B cell (primary cell): ENCODE measurements around the gene CEP68. TPM values are rescaled to one million over a fixed set of nuclear protein-coding genes. Genes with fewer than 3 reads are reported as not detected.
A peak's percentile ranks its signal among the peaks of the same experiment; 100 is the strongest.

Experiments
- ATAC-seq: fragments of 200-7000 bp; cut with Tn5 transposase; one replicate; pipeline ENCODE4 v1.10.0; 2021; ENCODE audit warnings: low read depth, mild to moderate bottlenecking, moderate number of reproducible peaks, moderate library complexity
- CTCF ChIA-PET: fragments of 350-600 bp; sonication (Branson Sonifier 250); formaldehyde crosslinking; loops from one replicate; lab custom pipeline; 2021; ENCODE audit warnings: antibody characterized with exemption, inconsistent platforms; lab: Charles Lee
- POLR2A ChIA-PET: fragments of 350-600 bp; sonication (Branson Sonifier 250); formaldehyde crosslinking; loops from one replicate; lab custom pipeline; 2021; ENCODE audit warnings: antibody characterized with exemption; lab: Charles Lee
- DNase-seq: peaks from one replicate; pipeline ENCODE4 v3.0.0; 2013
- H2AFZ ChIP-seq: 2 replicates; pipeline ENCODE4 v1.6.1; 2012; ENCODE audit warnings: mild to moderate bottlenecking, low read depth, low read length; ENCODE audit not compliant: insufficient read depth, poor library complexity, severe bottlenecking
- H3K27ac ChIP-seq, 2 donors: 1 replicate in 1 of 2; 2 replicates in 1 of 2; pipeline ENCODE4 v1.5.1; 2012 to 2013; ENCODE audit warnings: low read length in 2 of 2, mild to moderate bottlenecking in 2 of 2, moderate library complexity in 1 of 2
- H3K27me3 ChIP-seq, 4 experiments: fragments of 200-600 bp in 1 of 4; sonication (generic) in 1 of 4; replicated peaks in 1 of 4; 1 replicate in 2 of 4; 2 replicates in 2 of 4; pipeline versions ENCODE4 v1.6.1 to v1.7.0; 2013 to 2016; ENCODE audit warnings: low read length in 3 of 4, mild to moderate bottlenecking in 2 of 4, mixed read lengths in 1 of 4, moderate library complexity in 1 of 4; ENCODE audit not compliant: insufficient read depth in 4 of 4, control insufficient read depth in 3 of 4; ENCODE audit errors: control extremely low read depth in 1 of 4
- H3K36me3 ChIP-seq, 2 experiments: replicated peaks in 1 of 2; 1 replicate in 1 of 2; 2 replicates in 1 of 2; pipeline versions ENCODE4 v1.6.1 to v1.7.1; 2013; ENCODE audit warnings: low read length in 1 of 2; ENCODE audit not compliant: insufficient read depth in 2 of 2, control insufficient read depth in 1 of 2; ENCODE audit errors: control extremely low read depth in 1 of 2, extremely low read depth in 1 of 2
- H3K4me1 ChIP-seq, 2 donors: fragments of 200-600 bp in 1 of 2; sonication (generic) in 1 of 2; 1 replicate in 1 of 2; 2 replicates in 1 of 2; pipeline versions ENCODE4 v1.5.1 to v1.6.1; 2013 to 2017; ENCODE audit warnings: low read length in 2 of 2; ENCODE audit not compliant: control insufficient read depth in 2 of 2, insufficient read depth in 2 of 2
- H3K4me2 ChIP-seq: replicated peaks from 2 replicates; pipeline ENCODE3; 2012; ENCODE audit warnings: mild to moderate bottlenecking, low read depth, low read length; ENCODE audit not compliant: poor library complexity, severe bottlenecking
- H3K4me3 ChIP-seq, 5 experiments: fragments of 200-600 bp in 1 of 5; sonication (generic) in 1 of 5; 1 replicate in 3 of 5; 2 replicates in 2 of 5; pipeline versions ENCODE4 v1.5.1 to v1.7.0; 2011 to 2016; ENCODE audit warnings: low read length in 4 of 5, mild to moderate bottlenecking in 4 of 5, low read depth in 2 of 5, control low read depth in 1 of 5, moderate library complexity in 1 of 5; ENCODE audit not compliant: insufficient read depth in 1 of 5; ENCODE audit errors: control extremely low read depth in 1 of 5, extremely low read depth in 1 of 5
- H3K79me2 ChIP-seq: fragments of 200-600 bp; sonication (generic); one replicate; pipeline ENCODE4 v1.6.0; 2016; ENCODE audit warnings: low read length; ENCODE audit not compliant: control insufficient read depth, insufficient read depth
- H3K9ac ChIP-seq: fragments of 200-600 bp; sonication (generic); 2 replicates; pipeline ENCODE4 v1.6.1; 2017; ENCODE audit warnings: mild to moderate bottlenecking, low read length, moderate library complexity
- H3K9me3 ChIP-seq, 3 donors: one replicate each; pipeline versions ENCODE4 v1.6.1 to v1.7.1; 2013; ENCODE audit warnings: low read length in 2 of 3; ENCODE audit not compliant: control insufficient read depth in 2 of 3, insufficient read depth in 1 of 3; ENCODE audit errors: control extremely low read depth in 1 of 3
- H4K20me1 ChIP-seq: 2 replicates; pipeline ENCODE4 v1.6.0; 2012; ENCODE audit warnings: mild to moderate bottlenecking, low read length; ENCODE audit not compliant: insufficient read depth, control insufficient read depth, poor library complexity, severe bottlenecking
- H3K27ac Mint-ChIP-seq: one replicate; pipeline ENCODE4 v1.8.0; 2021; ENCODE audit warnings: mixed read lengths
- H3K27me3 Mint-ChIP-seq: one replicate; pipeline ENCODE4 v1.8.0; 2021; ENCODE audit warnings: mixed read lengths
- H3K4me1 Mint-ChIP-seq: one replicate; pipeline ENCODE4 v1.8.0; 2021; ENCODE audit warnings: mixed read lengths
- H3K4me3 Mint-ChIP-seq: one replicate; pipeline ENCODE4 v1.8.0; 2021; ENCODE audit warnings: mixed read lengths
- H3K9me3 Mint-ChIP-seq: one replicate; pipeline ENCODE4 v1.8.0; 2022; ENCODE audit warnings: mixed read lengths; ENCODE audit not compliant: insufficient read depth
- EZH2 ChIP-seq: IDR thresholded peaks from 2 replicates; pipeline ENCODE4 v1.6.1; 2012; ENCODE audit warnings: borderline replicate concordance, low read depth, mild to moderate bottlenecking, moderate library complexity, low read length; ENCODE audit not compliant: insufficient read depth, poor library complexity, severe bottlenecking
- WGBS: methylation state at CpG from one replicate; pipeline ENCODE4 v1.1.5; 2013; ENCODE audit warnings: missing lambda C conversion rate; ENCODE audit not compliant: insufficient coverage; 5-methylcytosine and 5-hydroxymethylcytosine counted together
- intact Hi-C: fragments of 100-400 bp; cut with micrococcal nuclease; formaldehyde crosslinking; loops from one replicate; pipeline ENCODE4 v1.10.0; 2022
- polyA plus RNA-seq: library from polyadenylated mRNA; depleted of rRNA; stranded (reverse); fragments of >200 nt; gene quantifications from 2 replicates; pipeline ENCODE4 v1.2.3, GENCODE V29; 2012
- total RNA-seq, 2 donors: library from RNA; stranded (reverse); fragments of 120-200 nt in 1 of 2; gene quantifications; 1 replicate in 1 of 2; 2 replicates in 1 of 2; pipeline versions ENCODE4 v1.2.3 to v1.2.4, GENCODE V29; 2013 to 2022
- TF ChIP-seq, protein P1 (sequence below): fragments of 200-600 bp; IDR thresholded peaks from one replicate; pipeline ENCODE4 v1.8.0; 2022; ENCODE audit warnings: antibody characterized with exemption, mild to moderate bottlenecking

The CEP68 gene
- total and polyA plus RNA-seq, 2 donors (not counting 1 experiment from before 2014, with no cell fraction given), result 11.0 to 32.0 TPM

DNA sequence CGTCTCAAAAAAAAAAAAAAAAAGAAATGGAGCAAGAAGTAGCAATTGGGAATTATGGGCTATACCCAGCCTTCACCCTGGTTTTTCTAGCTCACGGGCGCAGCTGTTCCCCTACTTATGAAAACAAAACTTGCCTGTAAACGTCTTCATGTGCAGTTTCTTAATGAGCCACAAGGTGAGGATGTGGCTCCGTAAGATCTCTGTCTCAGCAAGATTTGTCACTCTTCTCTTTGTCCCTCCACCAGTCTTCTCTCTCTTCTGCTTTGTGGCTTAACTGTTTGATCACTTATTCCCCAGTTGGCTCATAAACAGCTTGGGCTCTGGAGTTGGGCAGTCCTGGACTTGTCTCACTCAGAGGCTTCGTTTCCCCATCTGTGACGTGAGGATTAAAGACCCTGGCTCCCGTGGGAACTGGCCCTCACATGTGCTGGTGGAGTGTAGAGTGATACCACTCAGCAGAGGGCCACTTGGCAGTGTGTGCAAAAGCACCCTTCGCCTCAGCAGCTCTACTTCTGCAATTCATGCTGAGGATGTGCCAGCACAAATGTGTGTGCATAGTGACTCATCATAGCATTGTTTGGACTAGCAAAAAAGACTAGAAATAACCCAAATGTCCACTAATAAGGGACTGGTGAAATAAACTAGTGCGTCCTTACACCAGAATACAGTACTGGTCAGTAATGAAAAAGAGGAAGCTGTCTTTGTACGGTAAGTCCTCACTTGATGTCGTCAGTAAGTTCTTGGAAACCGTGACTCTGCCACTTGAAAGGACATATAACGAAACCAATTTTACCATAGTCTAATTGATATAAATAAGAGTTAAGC is 8.7 kb downstream of the CEP68 start:
- Histone ChIP-seq H3K9ac (no peak overlapping the region), H3K27ac (peak overlapping the region; percentile 20 to 54), H3K79me2 (peaks cover 40% of the 10 kb centered on the region), H2AFZ (peak overlapping the region; percentile 26), H3K4me3 (peak overlapping the region in 1 of 5 experiments; percentile 19), H3K4me2 (peak overlapping the region; percentile 61), H3K9me3 (no peaks in the 10 kb centered on the region), H4K20me1 (peaks cover 17% of the 10 kb centered on the region), H3K4me1 (peaks cover 13 to 26% of the 10 kb centered on the region in 2 donors), H3K27me3 (no peaks in the 10 kb centered on the region), H3K36me3 (peaks cover 0 to 8% of the 10 kb centered on the region in 2 experiments)
- ChIA-PET POLR2A (interaction anchor here (0.5 to 2.1 kb wide), 8 partner anchors 9 to 491 kb away, joined by 3 to 21 read pairs (median 4); partner anchors contain the start of genes ACTR2, CEP68 and RAB1A), CTCF (interaction anchor here (0.6 to 4.9 kb wide), 40 partner anchors 10 to 735 kb away, joined by 3 to 96 read pairs (median 4); partner anchors contain the start of genes CEP68 and RAB1A)
- DNase-seq (peak; percentile 88), ATAC-seq (peak; percentile 88)
- peak overlapping the region; percentile 63 for H3K4me3 Mint-ChIP-seq
- 4% methylated on average over 4 of the region's 14 CpGs for WGBS
- peaks cover 34% of the 10 kb centered on the region for H3K4me1 Mint-ChIP-seq
- H3K27ac Mint-ChIP-seq, result peak overlapping the region; percentile 90
- H3K9me3 Mint-ChIP-seq, result no peaks in the 10 kb centered on the region
- no peaks in the 10 kb centered on the region for H3K27me3 Mint-ChIP-seq
- intact Hi-C loops, result loop anchor here (1.0 to 2.0 kb wide), 6 partner anchors 9 to 488 kb away; partner anchors contain the start of genes CEP68 and RAB1A
- no peak for TF ChIP-seq EZH2
- TF ChIP-seq, protein P1, sequence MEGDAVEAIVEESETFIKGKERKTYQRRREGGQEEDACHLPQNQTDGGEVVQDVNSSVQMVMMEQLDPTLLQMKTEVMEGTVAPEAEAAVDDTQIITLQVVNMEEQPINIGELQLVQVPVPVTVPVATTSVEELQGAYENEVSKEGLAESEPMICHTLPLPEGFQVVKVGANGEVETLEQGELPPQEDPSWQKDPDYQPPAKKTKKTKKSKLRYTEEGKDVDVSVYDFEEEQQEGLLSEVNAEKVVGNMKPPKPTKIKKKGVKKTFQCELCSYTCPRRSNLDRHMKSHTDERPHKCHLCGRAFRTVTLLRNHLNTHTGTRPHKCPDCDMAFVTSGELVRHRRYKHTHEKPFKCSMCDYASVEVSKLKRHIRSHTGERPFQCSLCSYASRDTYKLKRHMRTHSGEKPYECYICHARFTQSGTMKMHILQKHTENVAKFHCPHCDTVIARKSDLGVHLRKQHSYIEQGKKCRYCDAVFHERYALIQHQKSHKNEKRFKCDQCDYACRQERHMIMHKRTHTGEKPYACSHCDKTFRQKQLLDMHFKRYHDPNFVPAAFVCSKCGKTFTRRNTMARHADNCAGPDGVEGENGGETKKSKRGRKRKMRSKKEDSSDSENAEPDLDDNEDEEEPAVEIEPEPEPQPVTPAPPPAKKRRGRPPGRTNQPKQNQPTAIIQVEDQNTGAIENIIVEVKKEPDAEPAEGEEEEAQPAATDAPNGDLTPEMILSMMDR, result peak; percentile 89
